HepG2 (cell line): Measurements from ENCODE around the gene LRIG1. TPM values are rescaled to one million over a fixed set of nuclear protein-coding genes. Genes with fewer than 3 reads are reported as not detected.

Experiments
- ATAC-seq: fragments of 200-7000 bp; cut with Tn5 transposase; 3 replicates; pipeline ENCODE4 v1.9.1; 2020; ENCODE audit warnings: mild to moderate bottlenecking, moderate library complexity
- BruUV-seq: library from RNA; stranded (reverse); fragments of 400-500 nt; replicated peaks from 2 replicates; lab custom pipeline; 2021; lab: Mats Ljungman, UMichigan
- CTCF ChIA-PET: fragments of 300-600 bp; formaldehyde crosslinking; extraction: SDS; loops from one replicate; lab custom pipeline; 2021; ENCODE audit warnings: low total read pairs, inconsistent platforms, low intra/inter-chr PET ratio; lab: Yijun Ruan, JAX
- POLR2A ChIA-PET: fragments of 350-600 bp; sonication (Branson Sonifier 250); formaldehyde crosslinking; loops from one replicate; lab custom pipeline; 2020; ENCODE audit warnings: antibody characterized with exemption, inconsistent platforms; lab: Yijun Ruan, JAX
- DNase-seq: peaks from one replicate; pipeline ENCODE4 v3.0.0-alpha.2; 2015; ENCODE audit warnings: low spot score
- FAIRE-seq: peaks from 3 replicates; lab custom pipeline; 2011; peaks lifted over from hg19 to GRCh38; lab: Jason Lieb, UNC
- H2AFZ ChIP-seq: one replicate; pipeline ENCODE4 v1.6.1; 2011; ENCODE audit warnings: low read length, inconsistent platforms
- H3K27ac ChIP-seq: fragments of 300-600 bp; 3 replicates; pipeline ENCODE4 v1.8.0; 2011; ENCODE audit warnings: mixed run types, mild to moderate bottlenecking, mixed read lengths, low read length, inconsistent platforms; ENCODE audit not compliant: insufficient read depth; ENCODE audit errors: extremely low read length
- H3K27me3 ChIP-seq, 2 experiments: fragments of 200-600 bp in 1 of 2; 2 replicates in 1 of 2; 3 replicates in 1 of 2; pipeline versions ENCODE4 v1.6.0 to v1.8.0; 2011; ENCODE audit warnings: low read length in 2 of 2, mild to moderate bottlenecking in 2 of 2, moderate library complexity in 2 of 2, inconsistent platforms in 1 of 2; ENCODE audit not compliant: insufficient read depth in 2 of 2, control insufficient read depth in 1 of 2
- H3K36me3 ChIP-seq, 2 experiments: fragments of 200-600 bp in 1 of 2; replicated peaks in 1 of 2; 2 replicates in 1 of 2; 3 replicates in 1 of 2; pipeline versions ENCODE4 v1.5.1 to v1.8.0; 2011; ENCODE audit warnings: low read length in 2 of 2, inconsistent platforms in 1 of 2; ENCODE audit not compliant: insufficient read depth in 2 of 2, control insufficient read depth in 1 of 2
- H3K4me1 ChIP-seq: 2 replicates; pipeline ENCODE4 v1.5.1; 2012; ENCODE audit warnings: low read length, inconsistent platforms; ENCODE audit not compliant: insufficient read depth
- H3K4me2 ChIP-seq: 2 replicates; pipeline ENCODE4 v1.6.0; 2011; ENCODE audit warnings: low read depth, low read length, inconsistent platforms
- H3K4me3 ChIP-seq, 3 experiments: fragments of 200-600 bp in 1 of 3; sonication (generic), shearing (Covaris generic) in 1 of 3; replicated peaks in 1 of 3; 2 replicates each; pipeline ENCODE4 v1.5.1; 2011 to 2016; ENCODE audit warnings: low read length in 3 of 3, inconsistent platforms in 2 of 3, low read depth in 2 of 3, mild to moderate bottlenecking in 2 of 3, control low read depth in 1 of 3, mixed read lengths in 1 of 3; ENCODE audit not compliant: insufficient read depth in 1 of 3
- H3K79me2 ChIP-seq: one replicate; pipeline ENCODE4 v1.6.1; 2011; ENCODE audit warnings: low read length, inconsistent platforms; ENCODE audit not compliant: insufficient read depth
- H3K9ac ChIP-seq: 2 replicates; pipeline ENCODE4 v1.6.0; 2011; ENCODE audit warnings: mild to moderate bottlenecking, low read depth, low read length, inconsistent platforms; ENCODE audit not compliant: insufficient read depth
- H3K9me3 ChIP-seq: 2 replicates; pipeline ENCODE4 v1.5.1; 2012; ENCODE audit warnings: mild to moderate bottlenecking, low read length
- H4K20me1 ChIP-seq: 2 replicates; pipeline ENCODE4 v1.6.0; 2011; ENCODE audit warnings: inconsistent platforms, mild to moderate bottlenecking, low read length, moderate library complexity; ENCODE audit not compliant: insufficient read depth
- AGO2 ChIP-seq: fragments of 200-400 bp; formaldehyde crosslinking; optimal IDR thresholded peaks from 2 replicates; pipeline ENCODE3; 2017; ENCODE audit warnings: mild to moderate bottlenecking, low read depth, low read length, moderate library complexity
- RBM22 ChIP-seq: fragments of 200-400 bp; formaldehyde crosslinking; optimal IDR thresholded peaks from 2 replicates; pipeline ENCODE3; 2017; ENCODE audit warnings: mild to moderate bottlenecking, low read length, moderate library complexity
- ZNF737 ChIP-seq: sonication (generic); formaldehyde crosslinking; IDR thresholded peaks from 2 replicates; pipeline ENCODE4 v1.5.0; 2020; ENCODE audit warnings: missing genetic modification reagents, mild to moderate bottlenecking, borderline replicate concordance
- ZNF790 ChIP-seq: sonication (generic); formaldehyde crosslinking; IDR thresholded peaks from 2 replicates; pipeline ENCODE4 v1.8.0; 2022; ENCODE audit warnings: missing genetic modification reagents, mild to moderate bottlenecking, borderline replicate concordance
- ZNF839 ChIP-seq: sonication (generic); formaldehyde crosslinking; IDR thresholded peaks from 2 replicates; pipeline ENCODE4 v1.4.0; 2020; ENCODE audit warnings: missing genetic modification reagents, mild to moderate bottlenecking, borderline replicate concordance
- WGBS: methylation state at CpG from one replicate; pipeline ENCODE4 v1.1.6; 2017; ENCODE audit warnings: low lambda C conversion rate; 5-methylcytosine and 5-hydroxymethylcytosine counted together
- in situ Hi-C: cut with HindIII; loops from 2 replicates; pipeline ENCODE4 v1.10.0; 2017; ENCODE audit warnings: low pct_unique_long_range_greater_than_20kb; ENCODE audit not compliant: extremely low pct_ligation_motif_present
- intact Hi-C: fragments of 100-400 bp; cut with micrococcal nuclease; formaldehyde crosslinking; loops from one replicate; pipeline ENCODE4 v1.10.0; 2022; ENCODE audit not compliant: unreplicated experiment
- polyA plus RNA-seq, 8 experiments: library from polyadenylated mRNA; depleted of rRNA in 3 of 8; stranded (reverse) in 7 of 8; unstranded in 1 of 8; fragments of >200 nt; fragmentation: Illumina TruSeq in 4 of 8; extraction: Trizol in 4 of 8; gene quantifications; 2 replicates each; pipeline versions ENCODE4 v1.2.1 to v1.2.3, GENCODE V29; 2011 to 2016; ENCODE audit warnings: low read depth in 4 of 8, missing spikeins in 1 of 8, mixed read lengths in 1 of 8; ENCODE audit not compliant: insufficient read depth in 1 of 8
- total RNA-seq, 5 experiments: library from RNA; depleted of rRNA; stranded (reverse); fragments of >200 nt; fragmentation: Illumina TruSeq; extraction: Trizol; gene quantifications; 2 replicates each; pipeline ENCODE4 v1.2.3, GENCODE V29; 2016; ENCODE audit warnings: low read depth in 1 of 5

The LRIG1 gene
- total and polyA plus RNA-seq, 2 of the 13 experiments (the other 11 are each of a cell fraction or from before 2014, with no cell fraction given) = 17.8 to 24.8 TPM

DNA sequence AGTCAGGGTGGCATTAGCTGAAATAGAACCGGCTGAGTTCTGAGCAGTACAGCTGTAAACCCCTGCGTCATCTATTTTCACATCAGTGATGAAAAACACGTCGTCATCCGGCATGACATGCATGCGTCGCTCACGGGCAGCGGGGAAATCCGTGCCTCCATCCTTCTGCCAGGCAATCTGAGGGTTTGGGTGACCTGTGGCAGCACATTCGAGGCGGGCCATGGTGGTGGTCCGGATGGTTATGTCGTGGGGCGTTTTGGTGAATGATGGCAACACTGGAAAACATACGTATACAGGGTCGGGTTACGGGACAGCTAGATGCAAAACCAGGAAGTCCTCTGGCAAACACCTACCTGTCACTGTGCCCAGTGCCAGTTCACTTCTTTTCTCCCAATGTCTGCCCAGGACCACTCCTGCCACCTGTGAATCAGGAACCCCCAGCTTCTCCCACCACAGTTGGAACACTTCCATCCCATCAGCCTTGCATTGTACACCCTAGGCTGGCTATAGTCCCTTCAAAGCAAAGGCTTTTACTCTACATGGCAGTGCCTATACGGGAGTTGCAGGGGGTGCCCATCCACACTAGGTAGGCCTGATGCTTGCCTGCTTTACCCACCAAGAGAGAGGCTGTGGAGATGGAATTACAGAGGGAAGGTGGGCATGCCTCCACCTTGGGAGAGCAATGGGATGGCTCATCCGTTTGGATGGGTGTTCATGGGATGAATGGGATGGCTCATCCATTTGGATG, 116.7 kb downstream of the LRIG1 start:
- CTCF ChIA-PET = no interaction called here
- in situ Hi-C loops = loop anchor here (10.0 kb wide), 1 partner anchor 109 kb away; no protein-coding TSS in a partner anchor

DNA sequence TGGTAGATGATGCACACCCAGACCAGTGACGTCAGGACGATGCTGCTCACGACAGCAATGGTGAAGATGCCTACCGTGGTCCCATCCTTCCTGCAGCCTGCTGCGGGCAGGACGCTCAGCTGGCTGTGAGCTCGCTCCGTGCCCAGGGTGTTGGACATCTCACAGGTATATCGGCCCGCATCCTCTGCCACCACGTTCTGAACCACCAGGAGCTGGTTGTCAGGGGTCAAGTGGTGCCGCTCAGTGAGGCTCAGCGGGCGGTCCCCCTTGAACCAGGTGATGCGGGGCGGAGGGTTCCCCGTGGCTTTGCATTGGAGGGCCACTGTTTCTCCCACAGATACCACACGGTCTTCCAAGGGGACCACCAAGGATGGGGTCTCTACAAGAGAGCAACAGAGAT, 117.8 kb downstream of the LRIG1 start:
- DNase-seq = no peak
- no peak for FAIRE-seq
- CTCF ChIA-PET = no interaction called here

More for the DNA sequence above, 116.7 kb downstream of the LRIG1 start:
- TF ChIP-seq ZNF790 (CRISPR knock-in tag) (no peak), AGO2 (peak; percentile 37), RBM22 (peak; percentile 58), ZNF737 (CRISPR knock-in tag) (no peak)
- Histone ChIP-seq H3K36me3 (peaks cover 43 to 80% of the 10 kb centered on the region in 2 experiments), H3K9ac (no peak overlapping the region), H3K4me3 (no peak overlapping the region), H4K20me1 (no peaks in the 10 kb centered on the region), H3K79me2 (no peaks in the 10 kb centered on the region), H3K4me1 (no peaks in the 10 kb centered on the region), H3K27ac (no peak overlapping the region), H3K27me3 (no peaks in the 10 kb centered on the region), H3K4me2 (no peak overlapping the region), H3K9me3 (no peaks in the 10 kb centered on the region), H2AFZ (no peak overlapping the region)
- 98% methylated on average over 18 of the region's 20 CpGs for WGBS
- POLR2A ChIA-PET = no interaction called here
- no TSS peak for BruUV-seq
- ATAC-seq (no peak), DNase-seq (no peak), FAIRE-seq (no peak)
- intact Hi-C loops = no loop called here

More for the DNA sequence above, 117.8 kb downstream of the LRIG1 start:
- H3K9me3 ChIP-seq = no peaks in the 10 kb centered on the region
- in situ Hi-C loops (loop anchor here (10.0 kb wide), 1 partner anchor 108 kb away; no protein-coding TSS in a partner anchor), intact Hi-C loops (no loop called here)
- H3K27ac ChIP-seq = no peak overlapping the region
- no peaks in the 10 kb centered on the region for H3K27me3 ChIP-seq
- no peak for TF ChIP-seq ZNF839
- TF ChIP-seq AGO2 = peak; percentile 34
- no peaks in the 10 kb centered on the region for H4K20me1 ChIP-seq
- H3K9ac ChIP-seq = no peak overlapping the region
- BruUV-seq = no TSS peak
- no peak for ATAC-seq
- no peak overlapping the region for H2AFZ ChIP-seq
- H3K4me1 ChIP-seq = no peaks in the 10 kb centered on the region
- no peak overlapping the region for H3K4me3 ChIP-seq
- H3K4me2 ChIP-seq = no peak overlapping the region
- WGBS = 98% methylated on average over 16 of the region's 18 CpGs
- H3K79me2 ChIP-seq = no peaks in the 10 kb centered on the region
- POLR2A ChIA-PET = no interaction called here
- peaks cover 48 to 90% of the 10 kb centered on the region in 2 experiments for H3K36me3 ChIP-seq
